ENCODE results near the gene PODXL2. TPM values are rescaled to one million over a fixed set of nuclear protein-coding genes. Genes with fewer than 3 reads are reported as not detected.
A peak's percentile ranks its signal among the peaks of the same experiment; 100 is the strongest.

PODXL2 gene
- total and polyA plus RNA-seq, 4 experiments from 2014 or later, result 3.3 to 8.0 (median 5.5) TPM

GRCh38 chr3:127691974-127692373, 63.0 kb downstream of the PODXL2 start:
- no peak overlapping the region for H3K4me3 ChIP-seq (ENCODE audit: low read length in 2 of 2)
- no peaks in the 10 kb centered on the region for H3K27me3 ChIP-seq (ENCODE audit: insufficient read depth, low read length)
- intact Hi-C loops (cut with micrococcal nuclease), result loop anchor here (5.0 kb wide), 1 partner anchor 100 kb away; the partner anchor contains the start of gene TPRA1
- Mint-ChIP-seq H3K27ac (no peak overlapping the region), H3K4me3 (no peak overlapping the region), H3K36me3 (no peaks in the 10 kb centered on the region), H3K27me3 (peaks cover 0 to 1% of the 10 kb centered on the region in 2 donors), H3K9me3 (no peaks in the 10 kb centered on the region), H3K4me1 (no peaks in the 10 kb centered on the region)
- H3K9me3 ChIP-seq (ENCODE audit: control insufficient read depth in 1 of 2, low read length in 2 of 2), result no peaks in the 10 kb centered on the region
- no peak overlapping the region for H3K27ac ChIP-seq (ENCODE audit: low read depth, low read length)
- ChIA-PET POLR2A (ENCODE audit: partially characterized antibody) (interaction anchor here (0.7 kb wide), 1 partner anchor 11 kb away, joined by 4 read pairs; no protein-coding TSS in a partner anchor), CTCF (ENCODE audit: partially characterized antibody) (interaction anchor here (0.7 to 0.9 kb wide), 2 partner anchors 9 to 14 kb away, joined by 3 read pairs; no protein-coding TSS in a partner anchor)
- H3K36me3 ChIP-seq (ENCODE audit: insufficient read depth, low read length), result no peaks in the 10 kb centered on the region
- no peaks in the 10 kb centered on the region for H3K4me1 ChIP-seq (ENCODE audit: insufficient read depth, low read length)
- no peak for DNase-seq

GRCh38 chr3:127692501-127693335, 63.7 kb downstream of the PODXL2 start:
- no peak for DNase-seq
- H3K27me3 ChIP-seq (ENCODE audit: insufficient read depth, low read length), result no peaks in the 10 kb centered on the region
- H3K27ac ChIP-seq (ENCODE audit: low read depth, low read length), result no peak overlapping the region
- H3K9me3 ChIP-seq (ENCODE audit: control insufficient read depth in 1 of 2, low read length in 2 of 2), result no peaks in the 10 kb centered on the region
- Mint-ChIP-seq H3K4me1 (peaks cover 0 to 4% (median 2%) of the 10 kb centered on the region in 4 donors), H3K9me3 (no peaks in the 10 kb centered on the region), H3K27me3 (peaks cover 0 to 1% of the 10 kb centered on the region in 2 donors), H3K27ac (no peak overlapping the region), H3K36me3 (no peaks in the 10 kb centered on the region), H3K4me3 (no peak overlapping the region)
- no peak overlapping the region for H3K4me3 ChIP-seq (ENCODE audit: low read length in 2 of 2)
- intact Hi-C loops (cut with micrococcal nuclease), result loop anchor here (5.0 kb wide), 1 partner anchor 100 kb away; the partner anchor contains the start of gene TPRA1
- CTCF ChIA-PET (ENCODE audit: partially characterized antibody), result interaction anchor here (0.7 to 5.0 kb wide), 4 partner anchors 10 to 118 kb away, joined by 3 to 63 read pairs (median 3); no protein-coding TSS in a partner anchor
- H3K36me3 ChIP-seq (ENCODE audit: insufficient read depth, low read length), result no peaks in the 10 kb centered on the region
- POLR2A ChIA-PET (ENCODE audit: partially characterized antibody), result interaction anchor here (0.7 kb wide), 1 partner anchor 12 kb away, joined by 4 read pairs; no protein-coding TSS in a partner anchor
- no peaks in the 10 kb centered on the region for H3K4me1 ChIP-seq (ENCODE audit: insufficient read depth, low read length)

GRCh38 chr3:127693336-127693843, 64.4 kb downstream of the PODXL2 start:
- no peak overlapping the region for H3K4me3 ChIP-seq (ENCODE audit: low read length in 2 of 2)
- H3K27me3 Mint-ChIP-seq, result peaks cover 0 to 1% of the 10 kb centered on the region in 2 donors
- peaks cover 0 to 4% (median 2%) of the 10 kb centered on the region in 4 donors for H3K4me1 Mint-ChIP-seq
- peak overlapping the region in 2 of 7 donors; percentile 42 to 65 for H3K27ac Mint-ChIP-seq
- no peak for DNase-seq
- H3K27me3 ChIP-seq (ENCODE audit: insufficient read depth, low read length), result no peaks in the 10 kb centered on the region
- CTCF ChIA-PET (ENCODE audit: partially characterized antibody), result interaction anchor here (0.8 to 5.0 kb wide), 6 partner anchors 10 to 119 kb away, joined by 3 to 63 read pairs (median 6); no protein-coding TSS in a partner anchor
- H3K27ac ChIP-seq (ENCODE audit: low read depth, low read length), result no peak overlapping the region
- H3K4me3 Mint-ChIP-seq, result no peak overlapping the region
- H3K9me3 ChIP-seq (ENCODE audit: control insufficient read depth in 1 of 2, low read length in 2 of 2), result no peaks in the 10 kb centered on the region
- H3K4me1 ChIP-seq (ENCODE audit: insufficient read depth, low read length), result no peaks in the 10 kb centered on the region
- no peaks in the 10 kb centered on the region for H3K36me3 ChIP-seq (ENCODE audit: insufficient read depth, low read length)
- POLR2A ChIA-PET (ENCODE audit: partially characterized antibody), result interaction anchor here (1.0 kb wide), 1 partner anchor 10 kb away, joined by 3 read pairs; no protein-coding TSS in a partner anchor
- intact Hi-C loops (cut with micrococcal nuclease), result loop anchor here (5.0 kb wide), 1 partner anchor 101 kb away; the partner anchor contains the start of gene TPRA1
- no peaks in the 10 kb centered on the region for H3K9me3 Mint-ChIP-seq
- H3K36me3 Mint-ChIP-seq, result no peaks in the 10 kb centered on the region

GRCh38 chr3:127694467-127695215, 65.7 kb downstream of the PODXL2 start:
- peaks cover 0 to 1% of the 10 kb centered on the region in 2 donors for H3K27me3 Mint-ChIP-seq
- no peak overlapping the region for H3K27ac Mint-ChIP-seq
- ChIA-PET CTCF (ENCODE audit: partially characterized antibody) (interaction anchor here (0.5 to 5.0 kb wide), 18 partner anchors 11 to 124 kb away, joined by 3 to 63 read pairs (median 3); partner anchors contain the start of genes MCM2 and TPRA1), POLR2A (ENCODE audit: partially characterized antibody) (interaction anchor here (0.6 to 4.2 kb wide), 4 partner anchors 11 to 1836 kb away, joined by 3 to 16 read pairs (median 4); partner anchors contain the start of gene ABTB1)
- DNase-seq, result peak in 4 of 5 donors; percentile 36 to 46 (median 41)
- H3K36me3 Mint-ChIP-seq, result no peaks in the 10 kb centered on the region
- H3K36me3 ChIP-seq (ENCODE audit: insufficient read depth, low read length), result no peaks in the 10 kb centered on the region
- H3K4me3 ChIP-seq (ENCODE audit: low read length in 2 of 2), result no peak overlapping the region
- H3K27ac ChIP-seq (ENCODE audit: low read depth, low read length), result no peak overlapping the region
- H3K27me3 ChIP-seq (ENCODE audit: insufficient read depth, low read length), result no peaks in the 10 kb centered on the region
- H3K9me3 ChIP-seq (ENCODE audit: control insufficient read depth in 1 of 2, low read length in 2 of 2), result no peaks in the 10 kb centered on the region
- intact Hi-C loops (cut with micrococcal nuclease), result loop anchor here (1.0 to 5.0 kb wide), 2 partner anchors 42 to 102 kb away; partner anchors contain the start of gene TPRA1
- no peak overlapping the region for H3K4me3 Mint-ChIP-seq
- H3K4me1 ChIP-seq (ENCODE audit: insufficient read depth, low read length), result no peaks in the 10 kb centered on the region
- peaks cover 0 to 4% (median 2%) of the 10 kb centered on the region in 4 donors for H3K4me1 Mint-ChIP-seq
- H3K9me3 Mint-ChIP-seq, result no peaks in the 10 kb centered on the region

- Histone ChIP-seq H3K4me1 (ENCODE audit: insufficient read depth, low read length) (no peaks in the 10 kb centered on the region), H3K4me3 (ENCODE audit: low read length in 2 of 2) (no peak overlapping the region), H3K27me3 (ENCODE audit: insufficient read depth, low read length) (no peaks in the 10 kb centered on the region), H3K36me3 (ENCODE audit: insufficient read depth, low read length) (no peaks in the 10 kb centered on the region), H3K9me3 (ENCODE audit: control insufficient read depth in 1 of 2, low read length in 2 of 2) (no peaks in the 10 kb centered on the region), H3K27ac (ENCODE audit: low read depth, low read length) (no peak overlapping the region)
- intact Hi-C loops (cut with micrococcal nuclease), result no loop called here
- H3K9me3 Mint-ChIP-seq, result no peaks in the 10 kb centered on the region
- H3K36me3 Mint-ChIP-seq, result no peaks in the 10 kb centered on the region
- H3K4me3 Mint-ChIP-seq, result peak overlapping the region in 3 of 8 donors; percentile 17 to 68 (median 65)
- H3K27me3 Mint-ChIP-seq, result peaks cover 1 to 2% of the 10 kb centered on the region in 2 donors
- H3K4me1 Mint-ChIP-seq, result peaks cover 0 to 4% (median 2%) of the 10 kb centered on the region in 4 donors
- H3K27ac Mint-ChIP-seq, result peak overlapping the region in 2 of 7 donors; percentile 4 to 20
- ChIA-PET CTCF (ENCODE audit: partially characterized antibody) (interaction anchor here (1.2 to 5.0 kb wide), 6 partner anchors 15 to 154 kb away, joined by 3 to 63 read pairs (median 9); no protein-coding TSS in a partner anchor), POLR2A (ENCODE audit: partially characterized antibody) (interaction anchor here (4.2 kb wide), 1 partner anchor 25 kb away, joined by 16 read pairs; the partner anchor contains the start of gene ABTB1)
- DNase-seq, result peak; percentile 35 to 54 (median 50)
These were observed 68.7 kb downstream of the PODXL2 start for GRCh38 chr3:127697551-127698240.

GRCh38 chr3:127698286-127698685, 69.3 kb downstream of the PODXL2 start:
- H3K27me3 ChIP-seq (ENCODE audit: insufficient read depth, low read length), result no peaks in the 10 kb centered on the region
- no peak overlapping the region for H3K27ac ChIP-seq (ENCODE audit: low read depth, low read length)
- no peak for DNase-seq
- intact Hi-C loops (cut with micrococcal nuclease), result no loop called here
- Mint-ChIP-seq H3K4me1 (peaks cover 0 to 4% (median 2%) of the 10 kb centered on the region in 4 donors), H3K27ac (no peak overlapping the region), H3K27me3 (peaks cover 2 to 7% of the 10 kb centered on the region in 2 donors), H3K4me3 (no peak overlapping the region), H3K9me3 (peaks cover 0 to 3% (median 0%) of the 10 kb centered on the region in 8 donors), H3K36me3 (no peaks in the 10 kb centered on the region)
- ChIA-PET POLR2A (ENCODE audit: partially characterized antibody) (no interaction called here), CTCF (ENCODE audit: partially characterized antibody) (interaction anchor here (2.7 kb wide), 1 partner anchor 123 kb away, joined by 12 read pairs; no protein-coding TSS in a partner anchor)
- no peaks in the 10 kb centered on the region for H3K9me3 ChIP-seq (ENCODE audit: control insufficient read depth in 1 of 2, low read length in 2 of 2)
- no peak overlapping the region for H3K4me3 ChIP-seq (ENCODE audit: low read length in 2 of 2)
- H3K36me3 ChIP-seq (ENCODE audit: insufficient read depth, low read length), result no peaks in the 10 kb centered on the region
- H3K4me1 ChIP-seq (ENCODE audit: insufficient read depth, low read length), result no peaks in the 10 kb centered on the region
